Measurements from ENCODE around the gene UAP1.

Gene UAP1

DNA sequence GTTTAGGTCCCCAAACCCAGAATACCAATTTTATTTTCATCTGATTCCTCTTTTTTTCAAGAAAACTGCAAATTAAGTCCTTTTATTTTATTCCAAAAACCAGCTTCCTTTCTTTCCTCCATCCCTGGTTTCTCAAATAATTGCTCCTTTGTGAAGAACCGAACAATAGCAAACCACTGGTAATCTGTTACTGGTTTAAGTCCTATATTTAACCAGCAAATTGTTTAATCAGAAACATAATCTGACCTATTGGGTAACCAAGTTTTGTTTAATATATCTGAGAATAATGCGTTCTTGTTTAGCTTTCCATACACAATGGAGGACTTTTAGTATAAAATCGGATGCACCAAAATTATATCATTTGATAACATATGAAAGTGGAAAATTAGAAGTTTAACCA, 57.6 kb downstream of the UAP1 start:
- DNase-seq = no peak

DNA sequence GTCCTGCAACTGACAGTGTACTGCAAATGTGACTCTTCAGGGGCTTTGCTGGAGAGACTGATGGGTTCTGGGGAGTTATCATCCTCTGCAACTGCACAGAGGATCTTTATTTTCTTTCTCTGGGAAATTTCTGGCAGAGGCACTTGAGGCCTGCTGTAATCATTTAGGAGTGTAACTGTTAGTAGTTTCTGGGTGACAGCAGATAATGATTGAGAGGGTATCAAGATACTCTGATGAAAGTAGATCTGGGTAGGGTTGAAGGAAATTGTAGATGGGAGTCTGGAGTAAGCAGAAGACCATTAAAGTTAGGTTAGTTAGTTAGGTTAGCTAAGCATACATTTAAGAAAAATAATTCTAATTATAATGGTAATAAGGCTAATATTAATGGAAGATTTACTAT, 59.7 kb downstream of the UAP1 start:
- no peak for DNase-seq

GRCh38 chr1:162625679-162626078, 64.2 kb downstream of the UAP1 start:
- no peak for DNase-seq

GRCh38 chr1:162626094-162626493, 64.6 kb downstream of the UAP1 start:
- no peak for DNase-seq

DNA sequence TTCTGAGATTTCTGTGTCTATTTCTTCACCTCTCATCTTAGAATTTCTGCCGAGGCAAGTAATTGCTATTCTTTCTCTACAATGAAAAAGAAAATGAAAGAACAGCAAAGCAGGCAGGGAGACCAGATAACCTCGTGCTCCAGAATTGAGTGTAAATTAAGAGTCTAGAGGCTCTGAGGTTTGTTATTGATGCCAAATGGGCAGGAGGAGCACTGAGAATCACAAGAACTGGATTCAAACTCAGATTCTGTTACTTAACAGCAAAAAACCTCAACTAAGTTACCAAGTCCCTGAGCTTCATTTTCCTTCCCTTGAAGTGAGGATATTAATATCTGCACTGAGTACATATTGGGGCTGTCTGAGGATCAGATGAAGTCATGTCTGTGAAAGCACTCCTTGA, 65.2 kb downstream of the UAP1 start:
- no peak for DNase-seq

- peak in 1 of 5 donors; percentile 20 for DNase-seq
These were observed 66.3 kb downstream of the UAP1 start for GRCh38 chr1:162627662-162628296.

DNA sequence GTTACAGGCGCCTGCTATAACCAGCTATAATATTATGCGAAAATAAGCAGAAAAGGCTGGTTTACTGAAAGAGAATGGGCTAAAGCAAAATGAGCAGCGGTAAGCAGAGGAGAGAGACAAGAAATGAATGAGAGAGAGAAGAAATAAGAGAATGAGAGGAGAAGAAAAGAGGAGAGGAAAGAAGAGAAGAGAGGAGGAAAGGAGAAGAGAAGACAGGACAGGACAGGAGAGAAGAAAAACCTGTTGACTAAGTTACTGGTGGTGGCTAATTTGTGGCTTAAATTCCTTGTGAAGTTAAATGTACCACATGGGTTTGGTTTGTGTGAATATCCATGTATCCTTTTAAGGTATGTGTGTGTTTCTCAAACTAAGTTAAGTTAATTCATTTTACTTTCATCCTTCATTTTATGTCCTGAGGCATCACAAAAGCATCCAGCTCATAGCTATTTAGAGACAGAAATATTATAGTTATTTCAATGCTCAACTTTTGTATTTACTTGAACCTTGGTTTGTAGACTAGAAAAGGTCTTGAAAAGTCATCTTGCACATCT, 67.6 kb downstream of the UAP1 start:
- DNase-seq = no peak

DNA sequence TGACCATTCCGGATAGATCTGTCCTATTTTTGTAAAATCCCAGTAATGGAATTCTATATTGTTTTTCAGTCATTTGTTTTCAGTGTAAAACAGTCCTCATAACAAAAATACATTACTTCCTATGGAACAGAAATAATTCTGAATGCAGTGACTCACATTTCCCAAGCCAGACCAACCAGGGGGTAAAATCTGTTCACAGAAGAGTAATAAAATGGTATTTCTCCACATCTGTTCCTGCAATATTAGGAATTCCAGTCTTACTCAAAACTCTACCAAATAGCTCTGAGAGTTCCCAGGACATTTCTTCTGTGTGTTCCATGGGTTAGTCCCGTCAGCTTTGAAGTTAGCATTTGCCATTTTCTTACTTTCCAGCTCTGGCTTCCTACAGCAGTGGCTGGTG, 68.1 kb downstream of the UAP1 start:
- DNase-seq = no peak

DNA sequence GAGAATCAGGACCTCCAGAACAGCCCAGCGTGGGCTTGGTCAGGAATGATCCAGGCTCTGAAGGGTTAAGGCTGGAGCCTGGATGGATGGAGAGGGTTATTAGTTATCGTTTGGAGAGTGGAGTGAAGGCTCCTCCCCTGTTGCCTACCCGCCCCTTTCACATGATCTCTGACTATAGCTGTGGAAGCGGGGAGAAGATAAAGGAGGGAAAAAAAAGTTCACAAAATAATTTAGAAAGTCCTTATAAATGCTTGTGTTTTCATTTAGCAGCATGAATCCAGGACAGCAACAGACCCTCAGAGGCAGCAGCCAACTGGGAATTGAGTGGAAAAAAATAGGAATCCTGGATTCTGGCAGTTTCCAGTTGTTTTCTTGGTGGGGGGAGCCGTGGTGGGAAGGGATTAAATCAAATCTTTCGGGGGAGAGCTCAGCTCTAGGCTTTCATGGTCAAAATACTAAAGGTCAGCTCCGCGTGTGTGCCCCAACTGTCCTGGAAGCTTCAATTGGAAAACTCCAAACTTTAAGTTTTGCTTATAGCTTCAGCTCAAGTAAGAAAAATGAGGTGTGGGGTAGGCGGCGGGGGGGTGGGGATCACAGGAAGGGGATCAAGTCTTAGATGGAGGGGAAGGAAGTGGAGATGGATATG, 70.1 kb downstream of the UAP1 start:
- DNase-seq = no peak

DNA sequence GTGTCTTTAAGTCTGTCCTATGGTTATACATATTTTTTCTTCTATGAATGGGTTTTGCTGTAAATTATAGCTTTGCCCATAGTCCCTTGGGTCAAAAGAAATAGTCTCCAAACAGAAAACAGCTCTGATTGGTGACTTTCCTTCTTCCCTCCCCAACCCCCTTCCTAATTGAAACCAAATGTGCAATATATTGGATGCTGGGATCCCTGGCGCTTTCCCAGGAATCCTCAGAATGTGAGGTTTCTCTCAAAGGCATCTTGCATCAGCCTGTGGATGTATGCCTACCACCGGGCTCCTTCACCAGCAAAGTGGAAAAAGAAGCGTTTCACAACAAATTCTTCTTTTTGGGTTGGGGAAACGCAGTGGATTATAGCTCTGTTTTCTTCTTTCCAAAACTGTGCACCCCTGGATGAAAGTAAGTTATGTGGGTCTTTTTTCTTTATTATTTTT, 70.7 kb downstream of the UAP1 start, which contains the start of gene DDR2:
Gene DDR2 (plus strand): TSS at position 248 of the 450 bp plus-strand sequence. CDS start 86,600 bp downstream, outside the sequence.
- DNase-seq = no peak

DNA sequence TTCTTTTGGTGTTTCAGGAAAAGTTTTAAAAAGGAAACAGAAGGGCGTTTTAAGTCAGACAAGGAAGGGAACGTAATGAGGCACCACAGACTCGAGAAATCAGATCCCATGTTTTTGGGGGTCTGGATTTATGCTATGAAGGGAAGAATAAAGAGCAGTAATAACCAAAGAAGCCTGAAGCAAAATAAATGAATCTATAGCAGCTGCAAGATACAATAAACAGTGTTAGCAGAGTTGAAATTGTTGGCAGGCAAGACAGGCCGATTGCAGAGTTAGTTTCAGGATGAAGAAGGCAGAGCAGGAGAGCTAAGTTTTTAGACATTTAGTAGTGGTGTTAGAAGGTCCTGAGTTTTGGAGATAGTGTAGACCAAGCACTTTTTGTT, 71.2 kb downstream of the UAP1 start:
- no peak for DNase-seq

GRCh38 chr1:162633081-162633762, 71.7 kb downstream of the UAP1 start:
- DNase-seq = no peak

DNA sequence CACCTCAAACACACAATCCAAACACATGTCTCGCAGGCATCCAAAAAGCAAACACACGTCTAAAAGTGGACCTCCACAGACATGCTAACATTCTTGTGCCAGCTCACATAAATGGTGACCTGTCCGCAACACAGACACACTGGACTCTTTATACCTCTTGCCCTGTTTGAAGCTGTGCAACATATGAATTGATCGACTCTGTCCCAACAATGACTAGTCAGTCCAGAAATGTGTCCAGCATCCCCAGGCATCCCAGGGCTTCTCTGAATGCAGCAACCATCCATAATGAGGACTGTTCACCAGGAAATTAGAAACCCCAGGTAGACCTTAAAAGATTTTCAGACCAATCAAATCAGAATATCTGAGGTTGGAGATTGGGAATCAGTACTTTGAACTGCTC, 73.9 kb downstream of the UAP1 start:
- DNase-seq = no peak

GRCh38 chr1:162639718-162640117, 78.2 kb downstream of the UAP1 start:
- DNase-seq = no peak

DNA sequence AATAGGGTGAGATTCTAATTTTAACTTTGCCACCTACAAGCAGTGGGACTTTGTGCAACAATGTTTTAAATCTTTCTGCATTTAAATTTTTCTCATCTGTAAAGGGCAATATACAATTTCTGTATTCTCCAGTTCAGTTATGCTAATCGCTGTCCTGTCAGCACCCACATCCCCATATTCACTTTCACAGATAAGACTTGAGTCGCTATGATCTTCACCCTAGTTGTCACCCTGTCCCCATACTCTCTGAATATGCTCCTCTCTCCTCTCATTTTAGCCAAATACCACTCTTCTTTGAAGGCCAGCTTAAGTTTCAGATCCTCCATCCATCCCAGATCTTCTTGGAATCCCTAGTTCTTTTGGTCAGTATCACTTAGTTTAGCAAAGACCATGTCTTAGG, 79.6 kb downstream of the UAP1 start:
- DNase-seq = no peak

- no peak for DNase-seq
These were observed 83.4 kb downstream of the UAP1 start for GRCh38 chr1:162644986-162645314.

- DNase-seq = no peak
These were observed 84.1 kb downstream of the UAP1 start for GRCh38 chr1:162645666-162646065.

GRCh38 chr1:162649583-162649982, 88.1 kb downstream of the UAP1 start:
- no peak for DNase-seq
